H1 (cell line): ENCODE measurements around the gene RFX2. TPM values are rescaled to one million over a fixed set of nuclear protein-coding genes. Genes with fewer than 3 reads are reported as not detected.

Experiments
- EGR1 ChIP-seq: IDR thresholded peaks from 2 replicates; pipeline ENCODE4 v1.6.1; 2011; ENCODE audit warnings: low read depth, low read length, borderline replicate concordance
- JUN ChIP-seq: IDR thresholded peaks from 2 replicates; pipeline ENCODE4 v1.6.1; 2011; ENCODE audit warnings: low read depth, mild to moderate bottlenecking, improper control_type of control experiment, low read length
- NRF1 ChIP-seq: IDR thresholded peaks from 2 replicates; pipeline ENCODE4 v1.6.1; 2011; ENCODE audit warnings: mild to moderate bottlenecking, low read depth, low read length, improper control_type of control experiment
- TAF7 ChIP-seq: optimal IDR thresholded peaks from 2 replicates; pipeline ENCODE3; 2011; ENCODE audit warnings: low read depth, mild to moderate bottlenecking, inconsistent platforms, low read length, moderate library complexity, borderline replicate concordance
- TCF12 ChIP-seq: IDR thresholded peaks from 2 replicates; pipeline ENCODE4 v1.6.1; 2011; ENCODE audit warnings: low read depth, mild to moderate bottlenecking, low read length
- YY1 ChIP-seq: IDR thresholded peaks from 2 replicates; pipeline ENCODE4 v1.6.1; 2011; ENCODE audit warnings: low read depth, mild to moderate bottlenecking, low read length
- polyA plus RNA-seq, 7 experiments: library from polyadenylated mRNA; depleted of rRNA in 3 of 7; stranded (reverse) in 5 of 7; unstranded in 2 of 7; fragments of >200 nt in 5 of 7; fragments of 200-250 nt in 2 of 7; gene quantifications; 1 replicate in 5 of 7; 2 replicates in 1 of 7; 4 replicates in 1 of 7; pipeline versions ENCODE4 v1.2.1 to v1.2.3, GENCODE V29; 2011 to 2013; ENCODE audit warnings: missing spikeins in 2 of 7, mixed read lengths in 2 of 7
- total RNA-seq: library from RNA; stranded (reverse); fragmentation: NEBNext Ultra II Directional; extraction: Animal tissue kit (Norgen Biotek cat#: 25700); gene quantifications from 2 replicates; pipeline ENCODE4 v1.2.1, GENCODE V29; 2021
- TF ChIP-seq, protein P1 (sequence below): fragments of 300-600 bp; sonication (generic); IDR thresholded peaks from 2 replicates; pipeline ENCODE4 v1.7.1; 2012; ENCODE audit warnings: low read length, moderate library complexity, mild to moderate bottlenecking, inconsistent platforms; ENCODE audit not compliant: insufficient replicate concordance

Gene RFX2
- total and polyA plus RNA-seq, 2 of the 8 experiments (the other 6 are each of a cell fraction or from before 2014, with no cell fraction given) = 4.8 to 5.3 TPM

DNA sequence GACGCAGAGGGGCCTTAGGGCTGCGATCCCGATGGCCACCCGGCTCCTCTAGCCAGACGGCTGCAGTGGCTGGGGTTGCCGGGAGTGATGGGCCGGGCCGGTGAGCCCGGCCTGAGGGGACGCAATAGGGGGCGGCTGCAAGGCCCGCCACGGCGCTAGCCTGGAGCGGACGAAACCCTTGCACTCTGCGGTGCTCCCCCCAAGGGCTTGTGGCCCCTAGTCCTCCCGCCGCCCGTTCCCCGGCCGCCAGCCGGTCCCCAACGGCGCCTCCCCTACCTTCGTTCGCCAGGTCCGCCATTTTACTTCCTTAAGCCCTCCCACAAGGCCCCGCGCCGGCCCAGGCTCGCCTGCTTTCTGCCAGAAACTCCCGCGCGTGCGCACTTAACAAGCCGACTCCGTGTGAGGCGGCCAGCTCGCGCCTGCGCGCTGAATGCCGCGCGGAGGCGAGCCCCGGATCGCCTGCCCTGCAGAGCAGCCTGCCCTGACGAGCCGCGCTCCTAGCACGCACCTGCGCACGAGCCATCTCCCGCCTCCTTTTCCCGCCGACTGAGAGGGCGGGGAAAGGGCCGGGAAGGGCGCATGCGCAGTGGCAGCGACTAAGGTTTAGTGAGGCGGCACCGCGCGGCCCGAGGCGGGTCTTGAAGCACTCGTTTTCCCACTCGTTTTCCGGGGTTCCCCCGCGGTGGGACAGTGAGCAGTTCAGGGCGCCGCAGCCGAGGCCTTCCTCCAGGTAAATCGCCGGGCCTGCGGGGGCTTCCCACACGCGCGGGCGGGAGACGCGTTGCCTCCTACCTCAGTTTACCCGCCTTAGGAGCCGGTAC lies 132.3 kb downstream of the RFX2 start, which contains the start of gene RANBP3 (continued):
- no peak for TF ChIP-seq JUN
- TF ChIP-seq, protein P1, sequence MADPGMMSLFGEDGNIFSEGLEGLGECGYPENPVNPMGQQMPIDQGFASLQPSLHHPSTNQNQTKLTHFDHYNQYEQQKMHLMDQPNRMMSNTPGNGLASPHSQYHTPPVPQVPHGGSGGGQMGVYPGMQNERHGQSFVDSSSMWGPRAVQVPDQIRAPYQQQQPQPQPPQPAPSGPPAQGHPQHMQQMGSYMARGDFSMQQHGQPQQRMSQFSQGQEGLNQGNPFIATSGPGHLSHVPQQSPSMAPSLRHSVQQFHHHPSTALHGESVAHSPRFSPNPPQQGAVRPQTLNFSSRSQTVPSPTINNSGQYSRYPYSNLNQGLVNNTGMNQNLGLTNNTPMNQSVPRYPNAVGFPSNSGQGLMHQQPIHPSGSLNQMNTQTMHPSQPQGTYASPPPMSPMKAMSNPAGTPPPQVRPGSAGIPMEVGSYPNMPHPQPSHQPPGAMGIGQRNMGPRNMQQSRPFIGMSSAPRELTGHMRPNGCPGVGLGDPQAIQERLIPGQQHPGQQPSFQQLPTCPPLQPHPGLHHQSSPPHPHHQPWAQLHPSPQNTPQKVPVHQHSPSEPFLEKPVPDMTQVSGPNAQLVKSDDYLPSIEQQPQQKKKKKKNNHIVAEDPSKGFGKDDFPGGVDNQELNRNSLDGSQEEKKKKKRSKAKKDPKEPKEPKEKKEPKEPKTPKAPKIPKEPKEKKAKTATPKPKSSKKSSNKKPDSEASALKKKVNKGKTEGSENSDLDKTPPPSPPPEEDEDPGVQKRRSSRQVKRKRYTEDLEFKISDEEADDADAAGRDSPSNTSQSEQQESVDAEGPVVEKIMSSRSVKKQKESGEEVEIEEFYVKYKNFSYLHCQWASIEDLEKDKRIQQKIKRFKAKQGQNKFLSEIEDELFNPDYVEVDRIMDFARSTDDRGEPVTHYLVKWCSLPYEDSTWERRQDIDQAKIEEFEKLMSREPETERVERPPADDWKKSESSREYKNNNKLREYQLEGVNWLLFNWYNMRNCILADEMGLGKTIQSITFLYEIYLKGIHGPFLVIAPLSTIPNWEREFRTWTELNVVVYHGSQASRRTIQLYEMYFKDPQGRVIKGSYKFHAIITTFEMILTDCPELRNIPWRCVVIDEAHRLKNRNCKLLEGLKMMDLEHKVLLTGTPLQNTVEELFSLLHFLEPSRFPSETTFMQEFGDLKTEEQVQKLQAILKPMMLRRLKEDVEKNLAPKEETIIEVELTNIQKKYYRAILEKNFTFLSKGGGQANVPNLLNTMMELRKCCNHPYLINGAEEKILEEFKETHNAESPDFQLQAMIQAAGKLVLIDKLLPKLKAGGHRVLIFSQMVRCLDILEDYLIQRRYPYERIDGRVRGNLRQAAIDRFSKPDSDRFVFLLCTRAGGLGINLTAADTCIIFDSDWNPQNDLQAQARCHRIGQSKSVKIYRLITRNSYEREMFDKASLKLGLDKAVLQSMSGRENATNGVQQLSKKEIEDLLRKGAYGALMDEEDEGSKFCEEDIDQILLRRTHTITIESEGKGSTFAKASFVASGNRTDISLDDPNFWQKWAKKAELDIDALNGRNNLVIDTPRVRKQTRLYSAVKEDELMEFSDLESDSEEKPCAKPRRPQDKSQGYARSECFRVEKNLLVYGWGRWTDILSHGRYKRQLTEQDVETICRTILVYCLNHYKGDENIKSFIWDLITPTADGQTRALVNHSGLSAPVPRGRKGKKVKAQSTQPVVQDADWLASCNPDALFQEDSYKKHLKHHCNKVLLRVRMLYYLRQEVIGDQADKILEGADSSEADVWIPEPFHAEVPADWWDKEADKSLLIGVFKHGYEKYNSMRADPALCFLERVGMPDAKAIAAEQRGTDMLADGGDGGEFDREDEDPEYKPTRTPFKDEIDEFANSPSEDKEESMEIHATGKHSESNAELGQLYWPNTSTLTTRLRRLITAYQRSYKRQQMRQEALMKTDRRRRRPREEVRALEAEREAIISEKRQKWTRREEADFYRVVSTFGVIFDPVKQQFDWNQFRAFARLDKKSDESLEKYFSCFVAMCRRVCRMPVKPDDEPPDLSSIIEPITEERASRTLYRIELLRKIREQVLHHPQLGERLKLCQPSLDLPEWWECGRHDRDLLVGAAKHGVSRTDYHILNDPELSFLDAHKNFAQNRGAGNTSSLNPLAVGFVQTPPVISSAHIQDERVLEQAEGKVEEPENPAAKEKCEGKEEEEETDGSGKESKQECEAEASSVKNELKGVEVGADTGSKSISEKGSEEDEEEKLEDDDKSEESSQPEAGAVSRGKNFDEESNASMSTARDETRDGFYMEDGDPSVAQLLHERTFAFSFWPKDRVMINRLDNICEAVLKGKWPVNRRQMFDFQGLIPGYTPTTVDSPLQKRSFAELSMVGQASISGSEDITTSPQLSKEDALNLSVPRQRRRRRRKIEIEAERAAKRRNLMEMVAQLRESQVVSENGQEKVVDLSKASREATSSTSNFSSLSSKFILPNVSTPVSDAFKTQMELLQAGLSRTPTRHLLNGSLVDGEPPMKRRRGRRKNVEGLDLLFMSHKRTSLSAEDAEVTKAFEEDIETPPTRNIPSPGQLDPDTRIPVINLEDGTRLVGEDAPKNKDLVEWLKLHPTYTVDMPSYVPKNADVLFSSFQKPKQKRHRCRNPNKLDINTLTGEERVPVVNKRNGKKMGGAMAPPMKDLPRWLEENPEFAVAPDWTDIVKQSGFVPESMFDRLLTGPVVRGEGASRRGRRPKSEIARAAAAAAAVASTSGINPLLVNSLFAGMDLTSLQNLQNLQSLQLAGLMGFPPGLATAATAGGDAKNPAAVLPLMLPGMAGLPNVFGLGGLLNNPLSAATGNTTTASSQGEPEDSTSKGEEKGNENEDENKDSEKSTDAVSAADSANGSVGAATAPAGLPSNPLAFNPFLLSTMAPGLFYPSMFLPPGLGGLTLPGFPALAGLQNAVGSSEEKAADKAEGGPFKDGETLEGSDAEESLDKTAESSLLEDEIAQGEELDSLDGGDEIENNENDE = no peak
- TF ChIP-seq YY1 = peak; percentile 96
- peak; percentile 81; the same call in 1 of the 2 replicates for TF ChIP-seq TCF12
- TF ChIP-seq EGR1 = no peak
- TF ChIP-seq NRF1 = peak; percentile 98
- peak; percentile 42 for TF ChIP-seq TAF7
